GM21717 (cell line): ENCODE results near the gene GLYAT.

Source experiments
- ATAC-seq: cut with Tn5 transposase; IDR thresholded peaks from one replicate; pipeline ENCODE4 v1.9.1; 2021; ENCODE audit warnings: mild to moderate bottlenecking, moderate library complexity; ENCODE audit not compliant: unreplicated experiment

GLYAT gene

GRCh38 chr11:58731819-58732218 lies at the start of gene GLYAT:
Gene GLYAT (minus strand): TSS chr11:58731943. CDS start chr11:58724496, 7,447 bp downstream.
- no peak for ATAC-seq

GRCh38 chr11:58781345-58781744 lies 49.6 kb upstream of the GLYAT start:
- no peak for ATAC-seq

DNA sequence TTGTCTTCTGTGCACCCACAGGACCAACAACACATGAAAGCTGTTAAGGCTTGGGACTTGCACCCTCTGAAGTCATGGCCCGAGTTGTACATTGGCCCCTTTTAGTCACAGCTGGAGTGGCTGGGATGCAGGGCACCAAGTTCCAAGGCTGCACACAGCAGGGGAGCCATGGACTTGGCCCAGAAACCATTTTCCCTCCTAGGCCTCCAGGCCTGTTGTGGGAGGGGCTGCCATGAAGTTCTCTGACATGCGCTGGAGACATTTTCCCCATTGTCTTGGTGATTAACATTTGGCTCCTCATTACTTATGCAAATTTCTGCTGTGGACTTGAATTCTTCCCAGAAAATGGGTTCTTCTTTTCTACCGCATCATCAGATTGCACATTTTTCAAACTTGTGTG lies 48.8 kb upstream of the GLYAT start:
- ATAC-seq = no peak

DNA sequence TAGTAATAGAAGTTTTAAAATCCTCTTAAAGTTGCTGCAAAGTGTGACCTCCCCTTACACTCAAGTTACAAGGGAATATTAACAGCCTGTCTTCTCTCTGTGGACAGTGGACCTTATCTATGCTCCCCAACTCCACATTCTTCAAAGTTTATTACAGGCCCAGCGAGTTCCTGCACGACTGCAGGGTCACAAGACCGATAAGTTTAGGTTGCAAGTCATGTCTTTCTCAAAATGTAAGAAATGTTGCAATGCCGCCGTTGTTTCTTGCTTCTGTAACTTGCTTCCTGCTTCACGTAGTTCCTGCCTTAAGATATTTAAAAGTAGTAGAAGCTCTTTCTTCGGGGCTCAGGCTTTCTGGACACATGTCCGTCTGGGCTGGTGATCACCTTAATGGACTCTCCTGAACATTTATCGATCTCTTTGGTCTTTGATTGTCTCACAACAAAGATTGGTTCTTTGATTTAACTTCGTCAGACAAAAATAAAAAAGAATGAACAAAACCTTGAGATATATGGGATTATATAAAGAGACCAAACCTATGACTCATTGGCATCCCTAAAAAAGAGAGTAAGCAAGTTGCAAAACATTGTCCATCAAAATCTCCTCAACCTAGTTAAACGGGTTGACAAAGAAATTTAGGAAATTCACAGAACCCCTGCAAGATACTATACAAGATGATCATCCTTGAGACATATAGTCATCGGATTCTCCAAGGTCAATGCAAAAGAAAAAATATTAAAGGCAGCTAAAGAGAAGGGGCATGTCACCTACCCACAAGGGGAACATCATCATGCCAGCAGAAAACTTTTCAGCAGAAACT lies 45.4 kb upstream of the GLYAT start:
- no peak for ATAC-seq

DNA sequence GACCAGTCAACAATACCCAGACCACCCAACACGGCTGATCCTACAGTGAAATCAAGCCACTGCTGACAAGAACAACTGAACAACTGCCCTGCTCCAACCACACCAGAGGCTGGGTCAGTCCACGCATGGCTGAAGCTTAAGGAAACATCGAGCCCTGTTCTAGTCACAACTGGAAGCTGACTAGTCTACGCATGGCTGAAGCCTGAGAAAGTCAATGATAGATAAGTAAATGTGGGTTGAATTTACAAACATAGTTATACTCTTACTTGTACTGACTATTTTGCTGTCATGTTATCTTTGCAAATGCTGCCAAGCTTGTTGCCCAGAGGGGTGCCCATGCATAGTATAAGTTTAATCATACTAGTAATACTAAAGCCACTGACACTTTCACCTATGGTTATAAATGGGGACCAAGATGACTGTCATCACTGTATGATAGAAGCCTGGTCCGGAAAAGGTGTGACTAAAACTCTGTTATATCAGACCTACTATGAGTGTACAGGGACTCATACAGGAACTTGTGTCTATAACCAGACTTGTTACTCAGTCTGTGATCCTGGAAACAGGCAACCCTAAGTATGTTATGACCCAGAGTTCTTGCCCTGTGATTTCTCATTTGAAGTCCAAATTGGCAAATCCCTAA lies 43.4 kb upstream of the GLYAT start:
- ATAC-seq = no peak

DNA sequence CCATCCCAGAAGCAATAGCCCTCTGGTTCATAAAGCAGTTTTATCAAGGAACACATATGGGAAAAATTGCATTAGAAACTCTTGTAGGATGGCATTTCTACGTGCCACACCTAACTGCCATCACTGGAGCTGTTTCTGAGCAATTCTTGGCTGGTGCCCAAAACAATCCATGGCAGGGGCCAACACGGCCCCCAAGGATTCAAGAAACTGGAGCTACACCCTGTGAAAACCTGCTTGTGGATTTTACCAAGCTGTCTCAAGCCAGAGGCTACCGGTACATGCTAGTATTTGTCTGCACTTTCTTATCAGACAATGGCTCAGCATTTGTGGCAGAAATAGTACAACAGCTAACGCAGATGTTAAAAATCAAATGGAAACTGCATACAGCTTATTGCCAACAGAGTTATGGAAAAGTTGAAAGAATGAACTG lies 42.4 kb upstream of the GLYAT start:
- ATAC-seq = no peak

DNA sequence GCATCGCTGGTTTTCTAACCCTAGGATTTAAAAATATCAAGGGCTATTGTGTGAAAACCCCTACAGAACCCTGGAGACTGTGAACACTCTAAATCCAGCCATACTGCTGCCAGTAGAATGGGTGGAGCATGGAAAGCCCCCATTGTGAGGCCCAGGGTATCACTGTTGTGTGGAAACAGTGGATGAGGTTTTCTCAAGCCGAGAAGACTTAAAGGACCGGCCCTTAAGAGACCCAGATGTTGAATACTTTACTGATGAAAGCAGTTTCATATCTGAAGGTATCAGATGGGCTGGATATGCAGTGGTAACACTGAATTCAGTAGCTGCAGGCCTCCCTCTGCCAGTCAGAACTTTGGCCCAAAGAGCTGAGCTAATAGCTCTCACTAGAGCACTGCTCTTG lies 41.6 kb upstream of the GLYAT start:
- ATAC-seq = no peak

- no peak for ATAC-seq
These were observed 40.9 kb upstream of the GLYAT start for GRCh38 chr11:58772329-58773285.

DNA sequence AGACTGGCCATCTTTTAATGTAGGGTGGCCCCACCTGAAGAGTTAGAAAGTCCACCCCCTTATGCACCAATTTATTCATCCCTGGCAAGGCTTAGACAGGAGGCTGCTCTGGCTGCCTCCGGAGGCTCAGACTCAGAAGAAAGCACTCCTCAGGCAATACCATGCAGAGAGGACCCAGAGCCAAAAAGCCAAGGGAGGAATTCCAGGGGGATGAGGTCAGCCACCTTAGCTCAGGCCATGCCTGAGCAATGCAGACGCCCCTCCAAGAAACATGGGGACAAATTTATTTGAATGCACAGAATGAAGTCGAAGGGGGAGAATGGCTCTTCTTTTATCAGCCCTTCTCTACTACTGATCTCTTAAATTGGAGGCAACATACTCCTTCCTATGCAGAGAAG lies 39.7 kb upstream of the GLYAT start:
- no peak for ATAC-seq

DNA sequence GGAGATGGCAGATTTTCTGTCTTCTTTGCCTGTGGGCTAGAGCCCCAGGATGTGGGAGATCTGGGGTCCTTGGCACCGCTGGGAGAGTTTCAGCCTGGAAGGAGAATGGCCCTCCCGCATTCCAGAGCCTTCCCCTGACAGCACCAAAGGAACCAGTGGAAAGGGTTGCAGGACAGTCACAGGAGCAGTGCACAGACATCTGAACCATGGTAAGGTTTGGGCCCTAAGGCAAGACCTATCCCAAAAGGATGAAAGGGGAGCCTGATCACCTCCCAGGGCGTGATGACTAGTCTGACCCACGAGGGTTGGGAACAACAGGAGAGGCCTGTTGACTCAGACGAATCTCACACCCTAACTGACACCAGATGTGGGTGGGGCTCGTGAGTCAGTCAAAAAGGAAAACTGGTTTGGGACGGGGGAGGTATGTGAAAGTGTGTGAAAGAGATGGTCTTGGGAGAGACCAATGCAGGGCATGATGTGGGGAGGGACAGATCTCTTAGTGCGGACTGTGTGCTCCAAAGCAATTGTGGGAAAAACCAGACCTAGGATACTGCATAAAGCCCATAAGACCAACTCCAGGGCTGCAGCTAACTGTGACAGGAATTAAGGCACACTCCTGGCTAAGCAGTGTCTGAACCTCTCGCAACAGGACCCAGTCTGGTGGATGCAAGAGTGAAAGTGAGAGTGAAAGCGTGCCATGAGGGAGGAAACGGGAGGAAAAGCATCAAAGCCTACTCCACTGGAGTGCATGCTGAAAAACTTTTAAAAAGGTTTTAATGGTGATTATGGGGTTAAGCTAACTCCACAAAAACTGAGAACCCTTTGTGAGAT lies 39.1 kb upstream of the GLYAT start:
- no peak for ATAC-seq

GRCh38 chr11:58770166-58770565 lies 38.4 kb upstream of the GLYAT start:
- no peak for ATAC-seq

- ATAC-seq = no peak
These were observed 37.6 kb upstream of the GLYAT start for GRCh38 chr11:58769308-58769707.

DNA sequence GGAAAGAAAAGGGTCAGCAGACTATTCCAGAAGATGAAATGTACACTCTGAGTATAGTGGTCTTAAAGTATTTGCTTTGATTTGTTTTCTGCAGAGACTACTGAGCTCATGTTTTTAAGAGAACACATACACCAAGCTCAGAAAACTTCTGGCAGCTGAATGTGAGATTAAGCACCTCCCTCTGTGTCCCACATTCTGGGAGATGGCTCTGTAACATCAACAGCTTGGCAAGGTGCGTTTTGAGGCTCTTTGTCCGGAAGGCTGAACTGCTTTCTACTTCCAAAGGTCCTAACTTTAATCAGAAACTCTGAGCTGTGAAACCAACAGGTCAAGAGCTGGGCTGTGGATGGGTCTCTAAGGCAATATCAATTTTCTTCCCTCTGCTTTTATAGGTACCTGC lies 36.4 kb upstream of the GLYAT start:
- no peak for ATAC-seq

DNA sequence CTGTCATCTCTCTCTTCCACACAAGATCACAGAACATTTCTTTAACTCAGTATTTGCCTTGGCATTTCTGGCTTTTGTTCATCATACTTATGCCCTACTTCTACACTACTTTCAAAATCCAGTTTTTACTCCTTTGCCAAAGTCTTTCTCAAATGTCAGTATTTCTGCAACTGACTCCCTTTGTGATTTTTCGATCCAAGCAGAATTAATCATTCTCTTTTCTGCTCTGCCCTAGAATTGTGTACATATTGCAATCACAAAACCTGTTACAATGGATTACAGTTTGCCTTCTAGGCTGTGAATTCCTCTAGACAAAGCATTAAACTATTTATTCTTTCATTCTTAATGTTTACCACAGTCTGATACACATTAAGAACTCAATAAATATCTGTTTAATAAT lies 33.3 kb upstream of the GLYAT start:
- no peak for ATAC-seq

DNA sequence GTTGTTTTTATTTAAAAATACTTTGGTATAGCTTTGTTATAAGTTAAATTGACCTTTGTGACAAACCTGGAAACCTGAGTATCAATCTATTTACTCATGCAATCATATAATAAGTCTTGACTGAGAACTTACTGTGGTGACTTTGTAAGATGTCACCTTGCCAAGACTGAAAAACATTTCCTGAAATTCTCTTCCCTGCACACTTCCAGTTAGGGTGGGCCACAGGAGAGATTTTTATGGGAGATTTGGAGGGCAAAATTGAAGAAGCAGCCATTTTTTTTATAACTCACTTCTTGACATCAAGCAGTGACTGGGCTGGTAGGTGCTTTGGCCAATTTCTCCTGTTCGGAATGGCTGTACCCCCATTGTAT lies 31.4 kb upstream of the GLYAT start:
- ATAC-seq = no peak

- ATAC-seq = no peak
These were observed 30.8 kb upstream of the GLYAT start for GRCh38 chr11:58762284-58763119.

GRCh38 chr11:58757439-58757838 lies 25.7 kb upstream of the GLYAT start:
- ATAC-seq = no peak

- ATAC-seq = no peak
These were observed 14.1 kb upstream of the GLYAT start for GRCh38 chr11:58745705-58746364.
